ENCODE measurements around the gene COL27A1.

The COL27A1 gene

DNA sequence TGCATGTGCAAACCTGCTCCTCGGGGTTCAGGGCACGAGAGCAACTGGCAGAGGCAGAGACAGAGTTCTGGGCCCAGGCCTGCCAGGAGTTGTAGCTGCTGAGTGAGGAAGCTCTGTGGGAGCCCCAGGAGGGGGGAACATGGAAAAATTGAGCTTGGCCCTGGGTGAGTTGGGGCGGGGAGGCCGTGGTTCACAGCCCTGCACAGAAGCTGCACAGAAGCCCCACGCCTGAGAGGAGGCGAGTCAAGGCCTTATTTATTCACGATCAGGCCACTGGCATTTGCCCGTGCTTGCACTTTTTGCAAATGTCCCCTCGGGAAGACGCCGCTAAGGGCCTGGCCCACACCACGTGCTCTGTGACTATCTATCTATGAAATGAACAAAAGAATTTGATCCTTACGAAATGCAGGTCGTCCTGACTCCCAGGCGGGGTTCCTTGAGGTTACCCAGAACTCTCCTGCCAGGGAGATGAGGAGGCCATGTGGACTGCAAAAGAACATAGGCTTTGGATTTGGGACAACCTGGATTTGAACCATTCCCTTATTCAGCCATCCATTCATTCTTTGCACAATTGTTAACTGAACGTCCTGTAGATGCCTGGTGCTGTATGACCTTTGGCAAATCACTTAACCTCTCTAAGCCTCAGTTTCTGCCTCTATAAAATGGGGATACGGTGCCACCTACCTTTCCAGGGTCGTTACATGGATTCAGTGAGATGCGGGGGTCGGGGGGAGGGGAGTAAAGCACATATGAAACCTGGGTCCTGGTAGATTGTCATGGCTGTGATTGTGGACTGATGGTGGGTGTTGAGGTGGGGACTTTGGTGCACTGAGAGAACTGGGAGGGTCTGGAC is 17.9 kb downstream of the COL27A1 start:
- no peaks in the 10 kb centered on the region for H3K9me2 ChIP-seq (ENCODE audit: low read depth, low read length)
- H2AFZ ChIP-seq (ENCODE audit: low read length): no peak overlapping the region
- H3K27ac ChIP-seq (ENCODE audit: low read depth, low read length, poor library complexity, severe bottlenecking): no peak overlapping the region
- H3K9ac ChIP-seq (ENCODE audit: low read length): no peak overlapping the region
- no peaks in the 10 kb centered on the region for H3K4me1 ChIP-seq (ENCODE audit: insufficient read depth, low read length, severe bottlenecking)
- H3F3A ChIP-seq (ENCODE audit: insufficient read depth, low read length): no peaks in the 10 kb centered on the region
- no peaks in the 10 kb centered on the region for H4K20me1 ChIP-seq (ENCODE audit: insufficient read depth, low read length)
- H3K9me3 ChIP-seq (ENCODE audit: low read length): no peaks in the 10 kb centered on the region
- H3K4me2 ChIP-seq (ENCODE audit: low read length): no peak overlapping the region
- no peaks in the 10 kb centered on the region for H3K36me3 ChIP-seq (ENCODE audit: insufficient read depth, low read length)
- TF ChIP-seq EZH2 (IDR thresholded peaks at IDR 0.05; ENCODE audit: borderline replicate concordance, low read length): no peak
- no peaks in the 10 kb centered on the region for H3K79me2 ChIP-seq (ENCODE audit: insufficient read depth, low read length)
- H3K27me3 ChIP-seq (ENCODE audit: insufficient read depth, low read length): 0 out of 2 replicates have a peak, but pooled peaks cover 7% of the 10 kb centered on the region
- no peak overlapping the region for H3K4me3 ChIP-seq (ENCODE audit: low read depth, low read length, poor library complexity, severe bottlenecking)

DNA sequence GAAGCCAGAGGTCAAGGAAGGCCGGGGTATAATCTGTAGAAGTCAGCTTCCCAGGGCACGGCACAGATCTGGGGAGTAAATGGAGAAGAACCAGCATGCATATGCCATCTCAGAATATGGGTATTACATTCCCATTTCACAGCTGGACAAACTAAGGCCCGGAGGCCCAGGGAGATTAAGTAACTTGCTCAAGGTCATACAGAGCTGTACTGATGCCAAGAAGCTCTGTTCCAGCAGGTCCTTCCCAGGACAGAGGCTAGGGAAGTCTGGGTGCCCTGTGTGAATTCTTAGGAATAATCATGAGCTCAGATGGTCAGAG is 19.2 kb downstream of the COL27A1 start:
- no peaks in the 10 kb centered on the region for H3K36me3 ChIP-seq (ENCODE audit: insufficient read depth, low read length)
- H3K27me3 ChIP-seq (ENCODE audit: insufficient read depth, low read length): 0 out of 2 replicates have a peak, but pooled peaks cover 7% of the 10 kb centered on the region
- H3K27ac ChIP-seq (ENCODE audit: low read depth, low read length, poor library complexity, severe bottlenecking): no peak overlapping the region
- no peak overlapping the region for H2AFZ ChIP-seq (ENCODE audit: low read length)
- H3K4me2 ChIP-seq (ENCODE audit: low read length): no peak overlapping the region
- no peaks in the 10 kb centered on the region for H3K4me1 ChIP-seq (ENCODE audit: insufficient read depth, low read length, severe bottlenecking)
- no peaks in the 10 kb centered on the region for H4K20me1 ChIP-seq (ENCODE audit: insufficient read depth, low read length)
- no peaks in the 10 kb centered on the region for H3K9me2 ChIP-seq (ENCODE audit: low read depth, low read length)
- H3F3A ChIP-seq (ENCODE audit: insufficient read depth, low read length): no peaks in the 10 kb centered on the region
- H3K79me2 ChIP-seq (ENCODE audit: insufficient read depth, low read length): no peaks in the 10 kb centered on the region
- TF ChIP-seq, protein P1, sequence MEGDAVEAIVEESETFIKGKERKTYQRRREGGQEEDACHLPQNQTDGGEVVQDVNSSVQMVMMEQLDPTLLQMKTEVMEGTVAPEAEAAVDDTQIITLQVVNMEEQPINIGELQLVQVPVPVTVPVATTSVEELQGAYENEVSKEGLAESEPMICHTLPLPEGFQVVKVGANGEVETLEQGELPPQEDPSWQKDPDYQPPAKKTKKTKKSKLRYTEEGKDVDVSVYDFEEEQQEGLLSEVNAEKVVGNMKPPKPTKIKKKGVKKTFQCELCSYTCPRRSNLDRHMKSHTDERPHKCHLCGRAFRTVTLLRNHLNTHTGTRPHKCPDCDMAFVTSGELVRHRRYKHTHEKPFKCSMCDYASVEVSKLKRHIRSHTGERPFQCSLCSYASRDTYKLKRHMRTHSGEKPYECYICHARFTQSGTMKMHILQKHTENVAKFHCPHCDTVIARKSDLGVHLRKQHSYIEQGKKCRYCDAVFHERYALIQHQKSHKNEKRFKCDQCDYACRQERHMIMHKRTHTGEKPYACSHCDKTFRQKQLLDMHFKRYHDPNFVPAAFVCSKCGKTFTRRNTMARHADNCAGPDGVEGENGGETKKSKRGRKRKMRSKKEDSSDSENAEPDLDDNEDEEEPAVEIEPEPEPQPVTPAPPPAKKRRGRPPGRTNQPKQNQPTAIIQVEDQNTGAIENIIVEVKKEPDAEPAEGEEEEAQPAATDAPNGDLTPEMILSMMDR (IDR thresholded peaks at IDR 0.05; ENCODE audit: low read length): no peak
- TF ChIP-seq EZH2 (IDR thresholded peaks at IDR 0.05; ENCODE audit: borderline replicate concordance, low read length): no peak
- no peak overlapping the region for H3K9ac ChIP-seq (ENCODE audit: low read length)
- no peaks in the 10 kb centered on the region for H3K9me3 ChIP-seq (ENCODE audit: low read length)
- H3K4me3 ChIP-seq (ENCODE audit: low read depth, low read length, poor library complexity, severe bottlenecking): no peak overlapping the region

DNA sequence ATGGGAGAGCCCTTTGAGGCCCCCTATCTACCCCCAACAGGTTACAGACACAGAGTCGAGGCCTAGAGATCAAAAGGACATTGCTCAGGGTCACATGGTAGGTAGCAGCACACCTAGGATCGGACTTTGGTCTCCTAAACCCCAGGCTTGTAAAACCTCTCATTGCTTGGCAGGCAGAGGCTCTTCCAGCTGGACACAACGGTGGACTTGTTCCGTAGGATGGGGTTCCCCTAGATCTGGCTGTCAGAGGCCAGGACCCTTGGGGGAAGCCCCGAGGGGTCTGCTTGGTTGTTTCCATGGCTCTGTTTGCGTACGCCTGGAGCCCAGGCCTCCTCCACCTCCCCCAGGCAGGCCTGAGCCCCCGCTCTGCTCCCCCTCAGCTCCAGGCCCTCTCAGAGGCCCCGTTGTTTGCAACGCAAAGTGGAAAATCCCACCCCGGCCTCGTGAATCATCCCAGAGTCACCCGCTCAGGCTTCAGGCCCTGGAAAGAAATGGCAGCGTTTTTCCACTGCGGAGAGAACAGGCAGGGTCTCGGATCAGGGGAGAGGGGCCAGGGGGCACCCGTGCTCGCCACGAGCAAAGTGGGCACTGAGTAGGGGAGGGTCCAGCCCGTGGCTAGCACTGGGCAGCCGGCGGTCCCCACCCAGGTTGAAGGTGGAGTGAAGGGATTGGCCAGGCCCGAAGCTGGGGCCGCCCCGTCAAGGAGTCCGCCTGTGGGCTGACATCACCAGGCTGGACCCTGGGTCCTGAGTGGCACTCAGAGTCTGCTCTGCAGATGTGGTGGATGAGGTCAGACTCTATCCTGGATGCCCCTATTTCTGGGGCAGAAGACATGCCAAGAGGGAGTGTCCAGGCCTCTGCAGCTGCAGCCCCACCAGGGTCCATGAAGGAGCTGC is 19.8 kb downstream of the COL27A1 start:
- Histone ChIP-seq H3F3A (ENCODE audit: insufficient read depth, low read length) (no peaks in the 10 kb centered on the region), H3K4me2 (ENCODE audit: low read length) (no peak overlapping the region), H3K9ac (ENCODE audit: low read length) (no peak overlapping the region), H3K36me3 (ENCODE audit: insufficient read depth, low read length) (no peaks in the 10 kb centered on the region), H3K9me2 (ENCODE audit: low read depth, low read length) (no peaks in the 10 kb centered on the region), H3K4me1 (ENCODE audit: insufficient read depth, low read length, severe bottlenecking) (no peaks in the 10 kb centered on the region), H2AFZ (ENCODE audit: low read length) (no peak overlapping the region), H3K27ac (ENCODE audit: low read depth, low read length, poor library complexity, severe bottlenecking) (no peak overlapping the region), H3K27me3 (ENCODE audit: insufficient read depth, low read length) (0 out of 2 replicates have a peak, but pooled peaks cover 7% of the 10 kb centered on the region), H3K4me3 (ENCODE audit: low read depth, low read length, poor library complexity, severe bottlenecking) (no peak overlapping the region), H3K79me2 (ENCODE audit: insufficient read depth, low read length) (no peaks in the 10 kb centered on the region), H4K20me1 (ENCODE audit: insufficient read depth, low read length) (no peaks in the 10 kb centered on the region), H3K9me3 (ENCODE audit: low read length) (no peaks in the 10 kb centered on the region)
- no peak for TF ChIP-seq EZH2 (IDR thresholded peaks at IDR 0.05; ENCODE audit: borderline replicate concordance, low read length)
- TF ChIP-seq, protein P1 (IDR thresholded peaks at IDR 0.05; ENCODE audit: low read length): no peak

Measured in OCI-LY1 (cell line).